ENCODE results near the gene GGT7.

GGT7 gene

DNA sequence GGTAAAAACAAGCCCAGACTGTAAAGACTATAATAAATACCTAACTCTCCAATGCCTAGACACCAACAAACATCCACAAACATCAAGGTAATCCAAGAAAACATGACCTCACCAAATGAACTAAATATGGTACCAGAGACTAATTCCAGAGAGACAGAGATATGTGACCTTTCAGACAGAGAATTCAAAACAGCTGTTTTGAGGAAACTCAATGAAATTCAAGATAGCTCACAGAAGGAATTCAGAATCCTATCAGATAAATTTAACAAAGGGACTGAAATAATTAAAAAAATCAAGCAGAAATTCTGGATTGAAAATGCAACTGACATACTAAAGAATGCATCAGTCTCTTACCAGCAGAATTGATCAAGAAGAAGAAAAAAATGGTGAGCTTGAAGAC is 73.8 kb downstream of the GGT7 start:
- Histone ChIP-seq H3K27ac (ENCODE audit: low read length) (no peak overlapping the region), H3K4me3 (ENCODE audit: low read length) (no peak overlapping the region)

DNA sequence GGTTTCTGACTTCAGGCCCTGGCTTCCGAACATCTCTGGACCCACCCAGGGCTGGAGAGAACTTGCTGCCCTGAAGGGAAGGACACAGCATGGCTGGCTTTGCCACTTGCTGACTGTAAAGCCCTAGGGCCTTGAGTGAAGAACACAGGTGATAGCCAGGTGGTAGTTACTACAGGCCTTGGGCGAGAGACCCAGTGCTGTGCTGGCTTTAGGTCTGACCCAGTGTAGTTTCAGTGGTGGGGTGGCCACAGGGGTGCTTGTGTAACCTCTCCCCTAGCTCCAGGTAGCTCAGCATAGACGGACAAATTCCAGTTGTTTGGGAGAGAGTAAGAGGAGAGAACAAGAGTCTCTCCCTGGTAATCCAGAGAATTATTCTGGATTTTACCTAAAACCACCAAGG is 74.3 kb downstream of the GGT7 start:
- Histone ChIP-seq H3K9me3 (ENCODE audit: control insufficient read depth, low read depth, low read length) (no peaks in the 10 kb centered on the region), H3K27me3 (ENCODE audit: control insufficient read depth, insufficient read depth, low read length) (no peaks in the 10 kb centered on the region), H3K9ac (ENCODE audit: low read length) (no peak overlapping the region), H3K27ac (ENCODE audit: low read length) (no peak overlapping the region), H3K4me1 (ENCODE audit: control insufficient read depth, low read depth, low read length) (no peaks in the 10 kb centered on the region), H3K36me3 (ENCODE audit: control insufficient read depth, low read depth, low read length) (no peaks in the 10 kb centered on the region), H3K4me3 (ENCODE audit: low read length) (no peak overlapping the region)

More for the DNA sequence above, 73.8 kb downstream of the GGT7 start:
- H3K9ac ChIP-seq (ENCODE audit: low read length), result no peak overlapping the region
- H3K36me3 ChIP-seq (ENCODE audit: control insufficient read depth, low read depth, low read length), result no peaks in the 10 kb centered on the region
- H3K4me1 ChIP-seq (ENCODE audit: control insufficient read depth, low read depth, low read length), result no peaks in the 10 kb centered on the region
- no peaks in the 10 kb centered on the region for H3K9me3 ChIP-seq (ENCODE audit: control insufficient read depth, low read depth, low read length)
- no peaks in the 10 kb centered on the region for H3K27me3 ChIP-seq (ENCODE audit: control insufficient read depth, insufficient read depth, low read length)

- no peak overlapping the region for H3K9ac ChIP-seq (ENCODE audit: low read length)
- no peaks in the 10 kb centered on the region for H3K4me1 ChIP-seq (ENCODE audit: control insufficient read depth, low read depth, low read length)
- no peaks in the 10 kb centered on the region for H3K36me3 ChIP-seq (ENCODE audit: control insufficient read depth, low read depth, low read length)
- no peak overlapping the region for H3K27ac ChIP-seq (ENCODE audit: low read length)
- H3K9me3 ChIP-seq (ENCODE audit: control insufficient read depth, low read depth, low read length), result no peaks in the 10 kb centered on the region
- no peaks in the 10 kb centered on the region for H3K27me3 ChIP-seq (ENCODE audit: control insufficient read depth, insufficient read depth, low read length)
- no peak overlapping the region for H3K4me3 ChIP-seq (ENCODE audit: low read length)
Measured at GRCh38 chr20:34797012-34797995, 75.4 kb downstream of the GGT7 start.
